Suprapubic skin (tissue), 3 donors: Measurements from ENCODE around the gene FAM229A.

Experiments
- POLR2AphosphoS5 ChIP-seq, 3 donors: sonication (generic); formaldehyde crosslinking; IDR thresholded peaks; one replicate each; pipeline ENCODE4 v1.6.1; 2017; ENCODE audit warnings: antibody characterized with exemption in 3 of 3
- TF ChIP-seq, protein P1 (sequence below), 2 donors: fragments of 200-600 bp in 1 of 2; fragments of 450-650 bp in 1 of 2; sonication (generic) in 1 of 2; IDR thresholded peaks; one replicate each; pipeline ENCODE4 v1.5.1; 2016 to 2019; ENCODE audit warnings: antibody characterized with exemption in 2 of 2, mild to moderate bottlenecking in 1 of 2, moderate library complexity in 1 of 2

GRCh38 chr1:32363713-32364112 lies 1.4 kb upstream of the FAM229A start:
- TF ChIP-seq, protein P1, sequence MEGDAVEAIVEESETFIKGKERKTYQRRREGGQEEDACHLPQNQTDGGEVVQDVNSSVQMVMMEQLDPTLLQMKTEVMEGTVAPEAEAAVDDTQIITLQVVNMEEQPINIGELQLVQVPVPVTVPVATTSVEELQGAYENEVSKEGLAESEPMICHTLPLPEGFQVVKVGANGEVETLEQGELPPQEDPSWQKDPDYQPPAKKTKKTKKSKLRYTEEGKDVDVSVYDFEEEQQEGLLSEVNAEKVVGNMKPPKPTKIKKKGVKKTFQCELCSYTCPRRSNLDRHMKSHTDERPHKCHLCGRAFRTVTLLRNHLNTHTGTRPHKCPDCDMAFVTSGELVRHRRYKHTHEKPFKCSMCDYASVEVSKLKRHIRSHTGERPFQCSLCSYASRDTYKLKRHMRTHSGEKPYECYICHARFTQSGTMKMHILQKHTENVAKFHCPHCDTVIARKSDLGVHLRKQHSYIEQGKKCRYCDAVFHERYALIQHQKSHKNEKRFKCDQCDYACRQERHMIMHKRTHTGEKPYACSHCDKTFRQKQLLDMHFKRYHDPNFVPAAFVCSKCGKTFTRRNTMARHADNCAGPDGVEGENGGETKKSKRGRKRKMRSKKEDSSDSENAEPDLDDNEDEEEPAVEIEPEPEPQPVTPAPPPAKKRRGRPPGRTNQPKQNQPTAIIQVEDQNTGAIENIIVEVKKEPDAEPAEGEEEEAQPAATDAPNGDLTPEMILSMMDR (IDR thresholded peaks at IDR 0.05), result no peak
- TF ChIP-seq POLR2AphosphoS5 (IDR thresholded peaks at IDR 0.05), result no peak
